Activated B cell treated with CpG ODN at 0.5 μM for 24 hours (primary cell): ENCODE results near the gene PALM. TPM values are rescaled to one million over a fixed set of nuclear protein-coding genes. Genes with fewer than 3 reads are reported as not detected.

Experiments used
- ATAC-seq: fragments of 200-7000 bp; cut with Tn5 transposase; one replicate; pipeline ENCODE4 v1.10.0; 2021; ENCODE audit warnings: low read depth, mild to moderate bottlenecking, moderate library complexity
- CTCF ChIA-PET: fragments of 350-600 bp; sonication (Branson Sonifier 250); formaldehyde crosslinking; loops from one replicate; lab custom pipeline; 2021; ENCODE audit warnings: antibody characterized with exemption; lab: Charles Lee
- POLR2A ChIA-PET: fragments of 350-600 bp; sonication (Branson Sonifier 250); formaldehyde crosslinking; loops from one replicate; lab custom pipeline; 2021; ENCODE audit warnings: antibody characterized with exemption; lab: Charles Lee
- DNase-seq: peaks from one replicate; pipeline ENCODE4 v3.0.0; 2022
- H3K27ac Mint-ChIP-seq: one replicate; pipeline ENCODE4 v1.8.0; 2020; ENCODE audit warnings: mixed read lengths
- H3K27me3 Mint-ChIP-seq: one replicate; pipeline ENCODE4 v1.8.0; 2021; ENCODE audit warnings: mixed read lengths
- H3K36me3 Mint-ChIP-seq: one replicate; pipeline ENCODE4 v1.8.0; 2021; ENCODE audit warnings: low read depth, mixed read lengths
- H3K4me1 Mint-ChIP-seq: one replicate; pipeline ENCODE4 v1.8.0; 2021; ENCODE audit warnings: mixed read lengths
- H3K4me3 Mint-ChIP-seq: one replicate; pipeline ENCODE4 v1.8.0; 2020; ENCODE audit warnings: mild to moderate bottlenecking, mixed read lengths
- H3K9me3 Mint-ChIP-seq: one replicate; pipeline ENCODE4 v1.8.0; 2020; ENCODE audit warnings: mixed read lengths
- CTCF ChIP-seq: fragments of 200-600 bp; IDR thresholded peaks from one replicate; pipeline ENCODE4 v1.8.0; 2022; ENCODE audit warnings: antibody characterized with exemption, mild to moderate bottlenecking
- intact Hi-C: fragments of 100-400 bp; cut with micrococcal nuclease; formaldehyde crosslinking; loops from one replicate; pipeline ENCODE4 v1.15.1; 2024
- total RNA-seq: library from RNA; stranded (reverse); gene quantifications from 2 replicates; pipeline ENCODE4 v1.2.3, GENCODE V29; 2022

PALM gene
- total RNA-seq, 1 donor from 2014 or later = not detected

DNA sequence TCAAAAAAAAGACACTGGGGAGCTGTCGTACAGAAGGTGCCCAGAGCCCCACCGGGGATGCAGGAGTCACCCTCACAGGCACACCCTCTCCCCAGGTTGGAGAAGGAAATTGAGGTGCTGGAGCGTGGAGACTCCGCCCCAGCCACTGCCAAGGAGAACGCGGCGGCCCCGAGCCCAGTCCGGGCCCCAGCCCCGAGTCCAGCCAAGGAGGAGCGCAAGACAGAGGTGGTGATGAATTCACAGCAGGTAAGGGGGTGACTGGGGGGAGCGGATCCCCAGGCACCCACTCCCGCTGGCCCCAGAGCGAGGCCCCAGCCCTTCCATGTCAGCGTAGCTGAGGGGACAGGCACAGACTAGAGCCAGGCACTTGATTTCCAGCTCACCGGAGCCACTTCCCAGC is 22.3 kb downstream of the PALM start:
- H3K36me3 Mint-ChIP-seq = no peaks in the 10 kb centered on the region
- H3K4me1 Mint-ChIP-seq = peaks cover 4% of the 10 kb centered on the region
- ChIA-PET POLR2A (no interaction called here), CTCF (interaction anchor here (0.9 kb wide), 1 partner anchor 147 kb away, joined by 3 read pairs; no protein-coding TSS in a partner anchor)
- TF ChIP-seq CTCF = no peak
- H3K4me3 Mint-ChIP-seq = no peak overlapping the region
- no peak overlapping the region for H3K27ac Mint-ChIP-seq
- ATAC-seq (no peak), DNase-seq (no peak)
- peaks cover 3% of the 10 kb centered on the region for H3K27me3 Mint-ChIP-seq
- intact Hi-C loops = loop anchor here (5.0 kb wide), 1 partner anchor 49 kb away; no protein-coding TSS in a partner anchor
- no peaks in the 10 kb centered on the region for H3K9me3 Mint-ChIP-seq

- intact Hi-C loops = loop anchor here (5.0 kb wide), 1 partner anchor 50 kb away; no protein-coding TSS in a partner anchor
- ChIA-PET CTCF (interaction anchor here (1.0 kb wide), 1 partner anchor 148 kb away, joined by 3 read pairs; no protein-coding TSS in a partner anchor), POLR2A (interaction anchor here (0.6 kb wide), 1 partner anchor 38 kb away, joined by 7 read pairs; no protein-coding TSS in a partner anchor)
- DNase-seq (no peak), ATAC-seq (no peak)
- no peaks in the 10 kb centered on the region for H3K36me3 Mint-ChIP-seq
- peaks cover 4% of the 10 kb centered on the region for H3K4me1 Mint-ChIP-seq
- H3K4me3 Mint-ChIP-seq = no peak overlapping the region
- no peaks in the 10 kb centered on the region for H3K9me3 Mint-ChIP-seq
- H3K27ac Mint-ChIP-seq = no peak overlapping the region
- no peak for TF ChIP-seq CTCF
- peaks cover 2% of the 10 kb centered on the region for H3K27me3 Mint-ChIP-seq
Observed at GRCh38 chr19:732148-733069, 23.7 kb downstream of the PALM start.

DNA sequence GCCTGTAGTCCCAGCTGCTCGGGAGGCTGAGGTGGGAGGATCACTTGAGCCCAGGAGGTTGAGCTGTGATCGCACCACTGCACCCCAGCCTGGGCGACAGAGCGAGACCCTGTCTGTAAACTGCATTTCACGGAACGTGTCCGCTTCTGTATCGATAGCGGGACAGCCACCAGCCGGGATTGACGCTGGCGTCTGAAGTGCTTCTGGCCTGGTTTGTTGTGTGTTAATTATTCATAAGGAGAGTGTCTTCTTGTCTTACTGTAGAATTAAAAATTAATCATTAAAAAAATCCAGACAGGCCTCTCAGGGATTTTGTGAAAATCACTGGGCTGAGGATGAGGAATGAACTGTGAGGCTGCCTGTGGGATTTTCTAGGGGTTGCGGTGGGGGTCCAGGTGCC is 26.0 kb downstream of the PALM start:
- Mint-ChIP-seq H3K27me3 (peaks cover 6% of the 10 kb centered on the region), H3K9me3 (no peaks in the 10 kb centered on the region), H3K36me3 (no peaks in the 10 kb centered on the region), H3K4me3 (no peak overlapping the region), H3K4me1 (peaks cover 4% of the 10 kb centered on the region), H3K27ac (no peak overlapping the region)
- intact Hi-C loops = loop anchor here (1.0 to 5.0 kb wide), 4 partner anchors 52 to 150 kb away; no protein-coding TSS in a partner anchor
- no peak for TF ChIP-seq CTCF
- CTCF ChIA-PET = interaction anchor here (0.6 to 1.8 kb wide), 6 partner anchors 55 to 150 kb away, joined by 4 to 22 read pairs (median 4); partner anchors contain the start of genes FSTL3 and RNF126
- ATAC-seq (no peak), DNase-seq (no peak)
- POLR2A ChIA-PET = no interaction called here

DNA sequence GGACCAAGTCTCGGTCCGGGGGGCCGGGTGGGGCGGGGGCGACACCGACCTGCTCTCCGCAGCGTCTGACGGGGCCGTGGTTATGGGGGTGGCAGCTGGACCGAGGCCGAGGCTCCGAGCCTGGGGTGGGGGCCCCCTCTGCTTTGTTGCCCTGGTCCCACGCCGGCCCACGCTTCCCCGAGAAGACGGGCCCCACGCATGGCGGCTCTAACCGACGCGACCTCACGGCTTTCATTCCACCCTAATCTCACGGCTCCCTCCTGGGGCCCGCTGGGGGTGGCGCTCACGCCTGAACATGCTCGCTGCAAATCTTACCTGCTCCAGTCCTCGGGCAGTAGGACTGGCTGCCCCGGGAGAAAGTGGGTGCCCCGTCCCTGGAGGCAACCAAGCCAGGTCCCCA is 27.4 kb downstream of the PALM start:
- no peak overlapping the region for H3K4me3 Mint-ChIP-seq
- no peak overlapping the region for H3K27ac Mint-ChIP-seq
- POLR2A ChIA-PET = no interaction called here
- DNase-seq (no peak), ATAC-seq (no peak)
- intact Hi-C loops = no loop called here
- peaks cover 6% of the 10 kb centered on the region for H3K27me3 Mint-ChIP-seq
- peaks cover 4% of the 10 kb centered on the region for H3K4me1 Mint-ChIP-seq
- no peaks in the 10 kb centered on the region for H3K36me3 Mint-ChIP-seq
- no peak for TF ChIP-seq CTCF
- CTCF ChIA-PET = interaction anchor here (1.2 kb wide), 1 partner anchor 149 kb away, joined by 3 read pairs; no protein-coding TSS in a partner anchor
- H3K9me3 Mint-ChIP-seq = no peaks in the 10 kb centered on the region

DNA sequence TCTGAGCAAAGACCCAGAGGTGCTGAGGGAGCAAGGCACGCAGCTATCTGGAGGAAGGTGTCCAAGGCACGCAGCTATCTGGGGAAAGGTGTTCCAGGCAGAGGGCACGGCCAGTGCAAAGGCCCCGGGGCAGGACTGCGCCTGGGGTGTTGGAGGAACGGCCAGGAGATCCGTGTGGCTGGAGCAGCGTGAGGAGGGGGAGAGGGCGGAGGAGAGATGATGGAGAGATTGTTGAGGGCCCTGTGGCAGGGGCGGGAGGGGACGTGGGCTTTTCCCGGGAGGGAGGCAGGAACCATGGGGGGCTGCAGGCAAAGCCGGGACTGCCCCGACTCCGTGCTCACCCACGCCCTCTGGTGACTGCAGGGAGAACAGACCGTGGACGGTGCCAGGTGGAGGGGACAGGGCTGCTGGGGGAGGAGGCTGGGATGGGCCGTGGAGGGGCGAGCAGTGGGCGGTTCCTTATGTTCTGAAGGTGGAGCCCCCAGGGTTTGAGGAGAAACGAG is 28.9 kb downstream of the PALM start:
- H3K27me3 Mint-ChIP-seq = peaks cover 6% of the 10 kb centered on the region
- TF ChIP-seq CTCF = no peak
- H3K4me3 Mint-ChIP-seq = no peak overlapping the region
- no peaks in the 10 kb centered on the region for H3K36me3 Mint-ChIP-seq
- peak; percentile 69 for ATAC-seq
- POLR2A ChIA-PET = no interaction called here
- intact Hi-C loops = no loop called here
- CTCF ChIA-PET = interaction anchor here (1.2 kb wide), 1 partner anchor 74 kb away, joined by 4 read pairs; the partner anchor contains the start of gene RNF126
- no peak overlapping the region for H3K27ac Mint-ChIP-seq
- peak; percentile 43 for DNase-seq
- H3K9me3 Mint-ChIP-seq = no peaks in the 10 kb centered on the region
- H3K4me1 Mint-ChIP-seq = peaks cover 4% of the 10 kb centered on the region
